Measurements from ENCODE around the gene MAGOH. TPM values are rescaled to one million over a fixed set of nuclear protein-coding genes. Genes with fewer than 3 reads are reported as not detected.
A peak's percentile ranks its signal among the peaks of the same experiment; 100 is the strongest.
"Not testable (repeated sequence)": the region's sequence is repeated elsewhere in the genome, so short reads cannot be mapped to it uniquely, and the experiment has no call there.

MAGOH gene
- 66.5 TPM for polyA plus RNA-seq (2013, experiment 1 of 2)
- polyA plus RNA-seq (2013, experiment 2 of 2) = 69.6 TPM

DNA sequence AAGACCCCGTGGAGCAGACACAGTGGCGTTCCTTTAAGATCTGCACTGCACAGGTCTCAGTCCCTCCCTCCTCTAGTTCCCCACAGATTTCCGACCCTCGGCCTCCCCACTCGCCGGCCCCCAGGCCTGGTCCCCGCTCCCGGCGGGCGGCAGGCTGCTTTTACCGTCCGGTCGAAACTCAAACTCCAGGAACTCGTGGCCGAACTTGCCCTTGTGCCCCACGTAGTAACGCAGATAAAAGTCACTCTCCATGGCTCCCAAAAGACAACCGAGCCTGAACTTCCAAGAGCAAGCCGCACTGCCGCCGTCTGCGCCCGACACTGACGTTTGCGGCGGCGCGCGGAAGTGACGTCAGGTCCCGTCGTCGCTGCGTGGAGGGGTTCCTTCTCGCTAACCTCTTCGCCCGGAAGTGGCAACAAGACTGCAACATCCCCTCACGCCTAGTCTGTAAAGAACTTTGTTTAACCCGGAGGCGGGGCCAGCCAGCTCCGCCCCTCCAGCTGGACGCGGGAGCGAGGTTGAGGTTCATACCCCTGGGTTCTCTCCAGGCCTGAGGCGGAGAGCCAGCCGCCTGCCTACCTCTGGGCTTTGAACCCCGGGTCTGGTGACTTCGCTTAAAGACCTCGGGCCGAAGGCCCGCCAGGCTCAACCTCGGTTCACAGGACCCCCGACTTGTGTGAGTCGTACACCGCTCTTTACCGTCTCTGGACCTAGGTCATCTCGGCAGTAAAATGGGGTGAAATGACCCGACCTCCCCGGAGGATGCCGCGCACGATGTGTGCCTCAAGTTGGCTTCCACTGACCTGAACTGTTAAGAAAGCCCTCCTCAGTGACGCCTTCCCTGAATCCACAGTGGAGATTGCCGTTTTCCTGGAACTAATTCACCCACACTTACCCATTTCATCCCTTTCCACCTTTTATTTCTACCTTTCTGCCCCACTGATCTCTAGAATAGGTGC, at the start of gene MAGOH:
Gene MAGOH (minus strand): TSS at position 322 of the 959 bp plus-strand sequence. CDS start 70 bp downstream, at position 252.
- Histone ChIP-seq H3K4me1 (ENCODE audit: control insufficient read depth, insufficient read depth, low read length, poor library complexity, severe bottlenecking) (no peaks in the 10 kb centered on the region), H3K36me3 (ENCODE audit: control insufficient read depth, insufficient read depth, low read length) (peaks cover 30% of the 10 kb centered on the region), H3K9me3 (ENCODE audit: control insufficient read depth, low read length) (no peaks in the 10 kb centered on the region), H3K4me3 (ENCODE audit: extremely low read depth, insufficient read depth, low read length, poor library complexity, severe bottlenecking) (peak within 1 kb of the TSS; percentile 99), H3K27ac (ENCODE audit: low read depth, low read length, severe bottlenecking) (peak within 1 kb of the TSS; percentile 78)
- WGBS, 2 experiments (ENCODE audit: insufficient coverage in 2 of 2) = 4 to 10% methylated on average over 40 to 59 of the region's 64 CpGs

DNA sequence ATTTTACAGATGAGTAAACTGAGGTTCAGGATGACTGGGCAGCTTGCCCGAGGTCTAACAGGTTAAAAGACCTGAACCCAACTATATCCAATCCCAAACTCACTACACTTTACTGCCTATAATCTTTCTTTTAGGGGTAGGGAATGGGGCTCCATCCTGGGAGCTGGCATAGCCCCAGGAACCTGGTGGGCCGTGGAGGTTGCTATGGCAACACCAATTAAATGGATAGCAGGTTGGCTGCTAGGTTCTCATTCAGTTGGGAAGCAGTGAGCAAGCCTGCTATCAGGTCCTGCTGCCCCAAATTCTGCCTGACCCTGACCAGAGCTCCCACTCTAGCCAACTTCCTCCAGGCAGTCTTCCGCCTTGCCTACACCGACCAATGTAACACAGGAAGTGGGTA, 48.6 kb upstream of the MAGOH start:
- Histone ChIP-seq H3K27ac (ENCODE audit: low read depth, low read length, severe bottlenecking) (no peak overlapping the region), H3K36me3 (ENCODE audit: control insufficient read depth, insufficient read depth, low read length) (peaks cover 54% of the 10 kb centered on the region)
- WGBS, 2 experiments (ENCODE audit: insufficient coverage in 2 of 2) = 76 to 86% methylated on average over 1 to 2 of the region's 4 CpGs

DNA sequence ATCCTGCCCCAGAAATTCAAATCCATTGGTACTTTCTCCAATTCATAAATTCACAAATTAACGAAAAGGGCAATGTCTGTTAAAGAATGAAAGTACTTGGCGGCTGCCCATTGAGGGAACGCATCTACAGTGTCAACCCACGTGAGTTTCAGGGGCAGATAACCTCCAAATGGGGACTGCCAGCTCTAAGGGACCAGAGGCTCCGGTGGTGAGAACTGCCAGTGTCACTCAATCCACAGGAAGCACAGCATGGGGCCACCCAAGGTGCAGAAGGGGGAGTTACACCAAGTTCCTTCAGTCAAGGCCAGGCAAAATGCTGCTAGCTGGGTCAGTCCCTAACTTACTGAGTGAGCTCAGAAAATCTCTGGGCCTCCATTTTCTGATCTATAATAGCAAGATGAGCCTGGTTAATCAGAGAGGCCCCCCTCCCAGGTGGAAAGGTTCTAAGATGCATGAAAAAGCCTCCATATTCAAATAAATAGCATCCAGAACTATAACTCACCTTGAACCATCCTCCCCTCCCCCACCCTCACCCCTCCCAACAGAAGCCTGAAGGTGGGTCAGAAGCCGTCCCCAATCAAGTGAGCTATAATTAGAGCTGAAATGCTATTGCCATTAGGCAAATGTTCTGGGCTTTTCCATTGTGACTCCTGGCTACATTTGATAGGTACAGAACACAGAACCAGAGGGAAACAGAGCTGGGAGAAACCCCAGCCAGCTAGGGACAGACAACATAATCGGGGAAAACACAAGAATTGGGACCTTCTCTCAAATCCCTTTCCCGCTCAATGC, 47.8 kb upstream of the MAGOH start:
- WGBS, 2 experiments (ENCODE audit: insufficient coverage in 2 of 2) = 84 to 86% methylated on average over 5 to 8 of the region's 8 CpGs
- no peaks in the 10 kb centered on the region for H3K9me3 ChIP-seq (ENCODE audit: control insufficient read depth, low read length)
- no peak overlapping the region for H3K27ac ChIP-seq (ENCODE audit: low read depth, low read length, severe bottlenecking)
- peaks cover 59% of the 10 kb centered on the region for H3K36me3 ChIP-seq (ENCODE audit: control insufficient read depth, insufficient read depth, low read length)
- H3K4me1 ChIP-seq (ENCODE audit: control insufficient read depth, insufficient read depth, low read length, poor library complexity, severe bottlenecking) = peaks cover 2% of the 10 kb centered on the region
- H3K4me3 ChIP-seq (ENCODE audit: extremely low read depth, insufficient read depth, low read length, poor library complexity, severe bottlenecking) = no peak overlapping the region

More for the DNA sequence above, 48.6 kb upstream of the MAGOH start:
- peaks cover 2% of the 10 kb centered on the region for H3K4me1 ChIP-seq (ENCODE audit: control insufficient read depth, insufficient read depth, low read length, poor library complexity, severe bottlenecking)
- H3K4me3 ChIP-seq (ENCODE audit: extremely low read depth, insufficient read depth, low read length, poor library complexity, severe bottlenecking) = no peak overlapping the region
- no peaks in the 10 kb centered on the region for H3K9me3 ChIP-seq (ENCODE audit: control insufficient read depth, low read length)

DNA sequence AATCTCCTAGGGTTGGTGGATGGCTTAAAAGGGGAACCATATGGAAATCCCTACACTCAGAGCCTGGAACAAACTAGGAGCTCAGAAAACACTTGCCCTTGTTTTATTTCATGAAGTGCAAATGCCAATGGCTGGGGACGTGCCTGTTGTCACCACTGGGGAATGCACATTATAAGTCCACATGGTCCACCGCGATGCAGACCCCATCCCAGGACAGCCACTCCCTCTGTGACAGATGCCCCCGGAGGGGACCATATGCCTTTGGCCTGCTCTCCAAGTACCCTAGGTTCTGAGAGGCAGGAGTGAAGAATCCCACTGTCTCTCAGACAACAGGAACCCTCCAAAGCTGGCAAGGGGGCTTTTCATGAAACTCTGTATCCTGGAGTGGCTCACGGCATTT, 47.2 kb upstream of the MAGOH start:
- H3K4me1 ChIP-seq (ENCODE audit: control insufficient read depth, insufficient read depth, low read length, poor library complexity, severe bottlenecking) = peaks cover 2% of the 10 kb centered on the region
- no peak overlapping the region for H3K27ac ChIP-seq (ENCODE audit: low read depth, low read length, severe bottlenecking)
- H3K4me3 ChIP-seq (ENCODE audit: extremely low read depth, insufficient read depth, low read length, poor library complexity, severe bottlenecking) = no peak overlapping the region
- no peaks in the 10 kb centered on the region for H3K9me3 ChIP-seq (ENCODE audit: control insufficient read depth, low read length)
- peaks cover 59% of the 10 kb centered on the region for H3K36me3 ChIP-seq (ENCODE audit: control insufficient read depth, insufficient read depth, low read length)
- 75 to 79% methylated on average over 5 of the region's 5 CpGs for WGBS, 2 experiments (ENCODE audit: insufficient coverage in 2 of 2)

DNA sequence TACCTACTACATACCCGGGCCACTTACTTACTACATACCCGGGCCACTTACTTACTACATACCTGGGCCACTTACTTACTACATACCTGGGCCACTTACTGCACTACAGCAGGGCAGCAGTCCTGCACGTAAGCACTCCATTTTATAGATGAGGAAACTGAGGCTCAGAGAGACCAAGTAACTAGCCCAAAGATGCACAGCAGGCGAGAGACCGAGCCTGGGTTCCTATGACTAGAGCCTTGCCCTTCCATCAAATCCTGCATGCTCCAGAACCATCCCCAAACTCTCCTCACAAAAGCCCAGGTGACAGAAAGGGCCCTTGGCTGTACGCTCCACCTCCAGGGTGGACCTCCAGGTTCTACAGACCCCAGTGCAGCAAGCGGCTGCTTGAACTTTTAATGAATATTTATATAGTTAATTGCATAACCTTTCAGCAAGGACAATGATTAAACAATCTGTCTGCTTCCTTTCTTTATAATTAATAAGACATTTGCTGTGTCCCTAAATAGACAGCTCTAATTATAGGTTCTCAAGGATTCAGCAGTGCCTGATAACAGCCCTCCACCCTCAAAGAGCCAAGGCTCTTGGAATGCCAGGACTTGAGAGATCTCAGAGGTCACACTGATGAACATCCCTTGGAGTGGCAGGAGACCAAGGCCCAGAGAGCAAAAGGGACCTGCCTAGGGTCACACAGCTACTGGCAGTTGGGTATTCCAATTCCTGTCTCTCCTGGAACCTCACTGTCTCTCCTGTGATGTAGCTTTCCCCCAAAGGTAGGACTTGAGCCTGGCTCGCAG, 46.1 kb upstream of the MAGOH start:
- Histone ChIP-seq H3K27ac (ENCODE audit: low read depth, low read length, severe bottlenecking) (no peak overlapping the region), H3K4me3 (ENCODE audit: extremely low read depth, insufficient read depth, low read length, poor library complexity, severe bottlenecking) (no peak overlapping the region), H3K4me1 (ENCODE audit: control insufficient read depth, insufficient read depth, low read length, poor library complexity, severe bottlenecking) (peaks cover 2% of the 10 kb centered on the region), H3K9me3 (ENCODE audit: control insufficient read depth, low read length) (no peaks in the 10 kb centered on the region), H3K36me3 (ENCODE audit: control insufficient read depth, insufficient read depth, low read length) (peaks cover 58% of the 10 kb centered on the region)
- WGBS, 2 experiments (ENCODE audit: insufficient coverage in 2 of 2) = 92 to 100% methylated on average over 1 to 2 of the region's 8 CpGs

DNA sequence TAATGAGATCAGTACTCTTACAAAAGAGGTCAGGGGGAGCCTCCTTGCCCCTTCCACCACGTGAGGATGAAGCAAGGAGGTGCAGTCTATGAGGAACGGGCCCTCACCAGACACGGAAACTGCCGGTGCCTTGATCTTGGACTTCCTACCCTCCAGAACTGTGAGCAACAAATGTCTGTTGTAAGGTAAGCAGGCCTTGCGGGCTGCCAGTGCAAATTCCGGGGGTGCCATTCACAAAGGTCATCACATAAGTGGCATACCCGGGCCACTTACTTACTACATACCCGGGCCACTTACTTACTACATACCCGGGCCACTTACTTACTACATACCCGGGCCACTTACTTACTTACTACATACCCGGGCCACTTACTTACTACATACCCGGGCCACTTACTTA, 44.8 kb upstream of the MAGOH start:
- not testable (repeated sequence) for H3K27ac ChIP-seq (ENCODE audit: low read depth, low read length, severe bottlenecking); H3K9me3 ChIP-seq (ENCODE audit: control insufficient read depth, low read length); H3K4me1 ChIP-seq (ENCODE audit: control insufficient read depth, insufficient read depth, low read length, poor library complexity, severe bottlenecking); H3K4me3 ChIP-seq (ENCODE audit: extremely low read depth, insufficient read depth, low read length, poor library complexity, severe bottlenecking)
- 91 to 97% methylated on average over 4 to 6 of the region's 12 CpGs for WGBS, 2 experiments (ENCODE audit: insufficient coverage in 2 of 2)
- peaks cover 51% of the 10 kb centered on the region for H3K36me3 ChIP-seq (ENCODE audit: control insufficient read depth, insufficient read depth, low read length)

DNA sequence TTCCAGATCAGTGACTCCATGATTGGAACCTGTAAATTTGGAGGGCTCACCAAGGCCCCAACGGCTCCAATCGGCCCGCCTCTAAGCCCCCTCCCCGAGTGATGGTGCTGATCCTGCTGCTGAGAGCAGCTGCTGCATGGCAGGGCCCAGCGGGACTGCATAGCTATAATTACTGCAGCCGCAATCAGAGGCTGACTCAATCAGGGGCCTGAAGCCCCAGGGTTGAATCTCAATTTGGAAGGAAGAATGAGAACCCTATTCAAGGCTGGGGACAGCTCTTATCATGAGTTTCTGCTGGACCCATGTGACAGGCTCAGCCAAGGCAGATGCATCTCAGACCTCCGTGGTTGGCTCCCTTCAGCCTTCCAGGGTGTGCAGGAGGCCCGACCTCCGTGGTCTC, 42.8 kb upstream of the MAGOH start:
- WGBS, 2 experiments (ENCODE audit: insufficient coverage in 2 of 2) = 93 to 95% methylated on average over 7 to 9 of the region's 9 CpGs
- peaks cover 55% of the 10 kb centered on the region for H3K36me3 ChIP-seq (ENCODE audit: control insufficient read depth, insufficient read depth, low read length)
- no peaks in the 10 kb centered on the region for H3K4me1 ChIP-seq (ENCODE audit: control insufficient read depth, insufficient read depth, low read length, poor library complexity, severe bottlenecking)
- H3K4me3 ChIP-seq (ENCODE audit: extremely low read depth, insufficient read depth, low read length, poor library complexity, severe bottlenecking) = no peak overlapping the region
- no peaks in the 10 kb centered on the region for H3K9me3 ChIP-seq (ENCODE audit: control insufficient read depth, low read length)
- no peak overlapping the region for H3K27ac ChIP-seq (ENCODE audit: low read depth, low read length, severe bottlenecking)

DNA sequence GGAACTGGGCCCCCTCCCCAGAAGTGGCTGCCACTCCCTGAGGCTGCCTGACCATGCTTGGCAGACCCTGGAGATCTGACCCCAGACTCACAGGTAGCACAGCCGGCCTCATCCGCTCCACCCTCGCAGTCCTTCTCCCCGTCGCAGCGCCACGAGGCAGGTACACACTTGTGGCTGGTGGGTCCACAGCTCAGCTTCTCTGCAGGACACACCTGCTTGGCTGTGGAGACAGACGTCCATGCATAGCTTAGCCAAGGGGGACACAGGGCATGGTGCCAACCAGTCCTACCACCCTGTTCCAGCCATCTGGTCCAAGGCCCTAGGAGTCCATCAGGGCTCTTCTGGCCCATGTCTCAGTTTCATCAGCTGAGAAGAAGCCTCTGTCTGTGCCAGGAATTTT, 42.2 kb upstream of the MAGOH start:
- WGBS, 2 experiments (ENCODE audit: insufficient coverage in 2 of 2) = 92 to 100% methylated on average over 7 to 8 of the region's 8 CpGs
- no peak overlapping the region for H3K4me3 ChIP-seq (ENCODE audit: extremely low read depth, insufficient read depth, low read length, poor library complexity, severe bottlenecking)

DNA sequence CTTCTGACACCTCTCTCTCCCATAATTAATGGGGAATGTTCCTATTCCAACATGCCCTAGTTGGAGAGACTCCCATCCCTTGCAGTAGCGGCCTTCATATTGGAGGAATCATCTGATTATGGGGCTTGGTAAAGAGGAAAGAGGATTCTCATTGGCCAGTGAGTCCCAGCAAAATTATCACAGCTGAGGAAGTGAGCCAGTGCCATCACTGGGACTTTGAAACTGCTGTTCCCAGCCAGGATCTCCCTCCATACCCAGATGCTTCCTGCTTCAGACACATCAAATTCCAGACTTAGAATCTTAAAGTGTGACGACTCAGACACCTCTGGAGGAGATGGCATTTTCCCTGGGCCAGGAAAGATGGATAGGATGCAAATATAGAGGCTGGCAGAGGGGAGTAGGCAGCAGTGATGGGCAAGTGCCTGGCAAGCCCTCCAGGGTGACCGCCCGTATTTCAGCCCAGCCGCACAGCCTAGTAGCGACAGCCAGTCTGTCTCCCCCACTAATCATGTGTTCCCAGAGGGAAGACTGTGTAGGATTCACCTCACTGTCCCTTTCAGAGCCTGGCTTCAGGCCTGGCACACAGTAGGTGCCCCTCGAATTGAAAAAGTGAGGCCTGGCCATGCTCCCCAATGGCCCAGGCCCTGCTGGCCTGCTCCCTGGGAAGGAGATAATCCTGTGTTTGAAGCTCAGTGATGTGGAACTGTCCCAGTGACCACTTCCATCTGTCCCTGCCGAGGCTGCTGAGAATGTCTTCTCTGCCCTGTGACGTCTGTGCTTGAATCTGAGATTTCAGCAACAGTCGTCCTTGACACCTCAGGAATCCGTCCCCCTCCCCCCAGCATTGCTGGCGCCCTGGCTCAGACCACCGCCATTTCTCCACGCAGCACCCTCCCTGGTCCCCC, 41.2 kb upstream of the MAGOH start:
- WGBS, 2 experiments (ENCODE audit: insufficient coverage in 2 of 2) = 78 to 84% methylated on average over 9 to 11 of the region's 14 CpGs
- Histone ChIP-seq H3K27ac (ENCODE audit: low read depth, low read length, severe bottlenecking) (peak overlapping the region; percentile 23), H3K9me3 (ENCODE audit: control insufficient read depth, low read length) (no peaks in the 10 kb centered on the region), H3K4me1 (ENCODE audit: control insufficient read depth, insufficient read depth, low read length, poor library complexity, severe bottlenecking) (no peaks in the 10 kb centered on the region), H3K4me3 (ENCODE audit: extremely low read depth, insufficient read depth, low read length, poor library complexity, severe bottlenecking) (no peak overlapping the region), H3K36me3 (ENCODE audit: control insufficient read depth, insufficient read depth, low read length) (peaks cover 50% of the 10 kb centered on the region)

More for the DNA sequence above, 42.2 kb upstream of the MAGOH start:
- Histone ChIP-seq H3K9me3 (ENCODE audit: control insufficient read depth, low read length) (no peaks in the 10 kb centered on the region), H3K4me1 (ENCODE audit: control insufficient read depth, insufficient read depth, low read length, poor library complexity, severe bottlenecking) (no peaks in the 10 kb centered on the region), H3K36me3 (ENCODE audit: control insufficient read depth, insufficient read depth, low read length) (peaks cover 55% of the 10 kb centered on the region), H3K27ac (ENCODE audit: low read depth, low read length, severe bottlenecking) (no peak overlapping the region)
